ENCODE results near the gene APH1B.
A peak's percentile ranks its signal among the peaks of the same experiment; 100 is the strongest.
"Not testable (repeated sequence)": the region's sequence is repeated elsewhere in the genome, so short reads cannot be mapped to it uniquely, and the experiment has no call there.

Gene APH1B

DNA sequence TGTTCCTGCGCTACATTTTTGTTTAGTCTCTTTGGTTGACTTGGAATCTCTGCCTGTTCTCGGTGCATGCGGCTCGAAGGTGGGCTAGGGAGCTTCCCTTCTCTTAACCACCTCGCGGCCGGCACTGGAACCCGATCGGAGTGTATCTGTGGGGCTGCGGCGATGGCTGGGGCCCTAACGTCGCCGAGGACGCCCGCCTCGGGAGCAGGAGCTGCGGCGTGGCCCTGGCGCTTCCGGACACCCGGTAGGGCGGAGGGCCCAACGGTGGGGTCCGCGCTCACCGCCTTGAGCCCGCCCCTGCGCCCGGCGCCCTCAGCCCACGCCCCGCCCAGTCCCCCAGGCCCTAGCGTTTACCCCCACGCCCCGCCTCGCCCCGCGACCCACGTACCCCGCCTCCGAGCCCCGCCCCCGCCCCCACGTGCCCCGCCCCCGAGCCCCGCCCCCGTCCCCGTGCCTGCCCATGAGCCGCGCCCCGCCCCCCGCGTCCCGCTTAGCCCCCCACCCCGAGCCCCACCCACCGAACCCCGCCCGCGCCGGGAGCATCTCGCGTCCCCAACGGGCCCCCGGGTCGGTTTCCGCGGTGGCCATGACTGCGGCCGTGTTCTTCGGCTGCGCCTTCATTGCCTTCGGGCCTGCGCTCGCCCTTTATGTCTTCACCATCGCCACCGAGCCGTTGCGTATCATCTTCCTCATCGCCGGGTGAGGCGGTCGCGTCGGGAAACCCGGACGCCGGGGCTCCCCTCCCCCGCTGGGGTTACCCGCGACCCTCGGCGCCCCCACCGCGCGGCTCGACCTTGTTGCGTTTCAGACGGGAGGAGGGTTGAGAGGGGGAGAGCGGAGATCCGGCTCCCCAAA lies at the start of gene APH1B:
Gene APH1B (plus strand): TSS at position 568 of the 855 bp plus-strand sequence. CDS start 19 bp downstream, at position 587.
- DNase-seq = peak; percentile 35

GRCh38 chr15:63227689-63228088 lies 49.7 kb upstream of the APH1B start:
- DNase-seq = no peak

DNA sequence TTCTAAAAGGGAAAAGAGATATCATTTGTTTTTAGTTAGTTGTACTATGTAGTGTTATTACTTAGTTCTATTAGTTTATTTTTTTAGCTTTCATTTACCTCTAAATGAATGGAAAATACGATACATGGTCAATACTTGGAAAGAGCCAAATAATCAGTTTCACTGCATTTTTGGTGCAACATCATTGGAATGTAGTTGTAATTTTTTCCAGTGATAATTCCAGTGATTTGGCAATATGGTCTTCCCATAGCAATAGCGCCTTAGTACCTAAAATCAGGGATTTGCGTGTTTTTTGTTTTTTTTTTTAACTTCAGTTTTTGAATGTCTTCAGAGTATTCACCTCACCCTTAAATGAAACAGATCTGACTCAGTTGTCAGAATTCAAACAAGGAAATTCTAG lies 46.2 kb upstream of the APH1B start:
- DNase-seq = no peak

GRCh38 chr15:63231706-63232105 lies 45.7 kb upstream of the APH1B start:
- DNase-seq = no peak

- no peak for DNase-seq
Observed at GRCh38 chr15:63232405-63232804, 45.0 kb upstream of the APH1B start.

DNA sequence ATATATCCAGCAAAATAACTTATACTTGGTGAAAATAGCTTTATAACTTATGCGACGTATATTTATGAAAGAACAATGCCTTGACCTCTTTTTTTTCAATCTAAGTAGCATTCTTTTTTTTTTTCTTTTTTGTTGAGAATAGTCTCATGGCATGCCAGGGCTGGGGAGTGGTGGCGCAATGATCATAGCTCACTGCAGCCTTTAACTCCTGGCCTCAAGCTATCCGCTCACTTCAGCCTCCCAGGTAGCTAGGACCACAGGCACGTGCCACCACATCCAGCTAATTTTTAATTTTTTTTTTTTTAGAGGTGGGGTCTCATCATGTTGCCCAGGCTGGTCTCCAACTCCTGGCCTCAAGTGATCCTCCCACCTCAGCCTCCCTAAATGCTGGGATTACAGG lies 44.5 kb upstream of the APH1B start:
- no peak for DNase-seq

DNA sequence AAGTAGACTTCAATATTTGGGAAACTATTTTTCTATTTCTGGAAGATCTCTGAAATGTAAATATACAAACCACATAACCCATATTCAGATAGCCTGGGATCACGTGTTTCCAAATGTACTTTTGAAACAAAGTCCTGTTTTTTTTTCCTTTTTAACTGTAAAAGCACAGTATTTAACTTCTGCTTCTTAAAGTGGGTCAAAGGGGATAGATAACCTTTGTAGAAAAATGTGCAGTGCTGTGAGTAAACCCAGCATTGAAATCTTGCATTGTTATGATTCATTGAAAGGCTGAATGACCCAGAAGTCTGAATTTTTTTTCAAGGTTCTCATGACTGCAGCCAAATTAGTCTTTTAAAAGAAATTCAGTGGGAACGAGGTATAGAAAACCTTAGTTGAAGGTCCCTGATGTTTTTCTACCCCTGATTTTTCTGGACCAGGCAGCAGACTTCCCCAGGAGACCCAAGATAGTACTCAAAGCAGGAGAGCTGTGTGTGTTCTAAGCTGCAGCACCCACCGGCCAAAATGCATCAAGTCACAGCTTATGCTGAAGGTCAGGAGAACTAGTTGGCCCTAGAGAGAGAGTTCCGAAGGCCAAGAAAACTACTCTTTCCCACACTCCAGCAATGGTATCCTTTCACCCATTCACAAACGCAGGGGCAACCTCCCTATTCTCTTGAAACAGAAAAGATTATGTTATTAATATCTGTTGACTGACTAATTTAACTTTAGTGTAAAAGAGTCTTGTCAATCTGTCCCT lies 43.6 kb upstream of the APH1B start:
- DNase-seq = no peak

DNA sequence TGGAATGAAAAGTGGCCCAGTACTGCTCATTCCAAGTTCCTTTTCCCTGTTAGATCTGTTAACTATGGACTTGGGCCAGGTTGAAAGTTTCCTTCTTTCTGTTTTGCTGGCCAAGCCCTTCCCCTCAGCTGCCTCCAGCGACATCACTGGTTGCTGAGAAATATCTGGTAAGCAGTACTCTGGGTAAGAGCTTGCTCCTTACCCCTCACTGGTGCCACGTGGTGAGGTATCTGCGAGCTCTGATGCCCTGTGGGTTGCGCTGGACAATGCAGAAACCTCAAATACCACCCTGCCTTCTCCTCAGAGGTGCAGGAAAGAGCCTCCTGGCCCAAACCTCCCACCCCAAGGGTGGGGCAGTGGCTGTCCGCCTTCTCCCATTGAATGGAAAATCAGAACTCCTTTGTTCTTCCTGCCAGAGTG lies 42.9 kb upstream of the APH1B start:
- no peak for DNase-seq

DNA sequence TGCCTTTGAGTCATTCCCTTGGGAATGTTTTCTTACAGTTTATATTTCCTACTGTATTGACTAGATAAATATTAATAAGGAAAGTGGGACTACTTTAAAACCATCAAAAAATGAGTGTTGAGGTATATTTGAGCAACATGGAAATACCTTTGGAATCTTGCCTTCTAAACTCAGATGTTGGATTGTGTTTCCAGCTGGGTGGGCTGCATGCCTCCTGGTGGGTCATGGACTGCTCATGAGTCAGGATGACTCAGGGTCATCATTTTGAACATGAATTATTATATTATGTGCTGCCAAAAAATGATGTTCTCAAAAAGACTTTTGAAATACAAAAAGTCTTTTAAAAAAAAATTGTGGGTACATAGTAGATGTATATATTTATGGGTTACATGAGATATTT lies 41.1 kb upstream of the APH1B start:
- DNase-seq = no peak

GRCh38 chr15:63237086-63237485 lies 40.3 kb upstream of the APH1B start:
- not testable (repeated sequence) for DNase-seq

GRCh38 chr15:63238171-63238570 lies 39.2 kb upstream of the APH1B start:
- DNase-seq = no peak

- DNase-seq = no peak
Observed at GRCh38 chr15:63238796-63239195, 38.6 kb upstream of the APH1B start.

GRCh38 chr15:63240109-63240508 lies 37.3 kb upstream of the APH1B start:
- DNase-seq = no peak

- DNase-seq = no peak
Observed at GRCh38 chr15:63241316-63241715, 36.1 kb upstream of the APH1B start.

DNA sequence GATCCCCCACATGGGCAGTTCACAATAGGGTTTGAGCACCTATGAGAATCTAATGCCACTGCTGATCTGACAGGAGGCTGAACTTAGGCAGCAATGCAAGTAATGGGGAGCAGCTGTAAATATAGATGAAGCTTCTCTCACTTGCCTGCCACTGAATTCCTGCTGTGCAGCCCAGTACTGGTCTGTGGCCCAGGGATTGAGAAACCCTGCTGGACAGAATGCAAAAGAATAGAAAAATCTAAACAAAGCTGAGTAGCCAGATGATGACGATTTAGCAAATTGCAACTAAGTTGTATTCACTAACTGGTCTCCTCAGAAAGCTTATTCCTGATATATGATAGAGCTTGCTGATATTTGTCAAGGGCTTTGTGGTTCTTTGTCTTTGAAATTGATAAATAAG lies 34.3 kb upstream of the APH1B start:
- no peak for DNase-seq

DNA sequence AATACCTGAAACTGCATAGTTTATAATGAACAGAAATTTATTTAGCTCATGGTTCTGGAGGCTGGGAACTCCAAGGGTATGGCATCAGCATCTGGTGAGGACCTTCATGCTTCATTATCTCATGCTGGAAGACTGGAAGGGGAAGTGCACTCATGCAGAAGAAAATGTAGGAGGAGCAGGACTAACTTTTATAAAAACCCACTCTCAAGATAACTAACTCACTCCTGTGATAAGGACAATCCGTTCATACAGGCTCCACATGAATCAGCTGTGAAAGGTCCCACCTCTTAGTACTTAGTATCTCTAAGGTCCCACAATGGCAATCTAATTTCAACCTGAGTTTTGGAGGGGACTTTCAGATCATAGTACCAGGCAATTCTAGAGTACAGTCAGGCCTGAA lies 33.6 kb upstream of the APH1B start:
- DNase-seq = no peak

- DNase-seq = no peak
Observed at GRCh38 chr15:63244399-63244798, 33.0 kb upstream of the APH1B start.

GRCh38 chr15:63244976-63245645 lies 32.3 kb upstream of the APH1B start:
- no peak for DNase-seq

DNA sequence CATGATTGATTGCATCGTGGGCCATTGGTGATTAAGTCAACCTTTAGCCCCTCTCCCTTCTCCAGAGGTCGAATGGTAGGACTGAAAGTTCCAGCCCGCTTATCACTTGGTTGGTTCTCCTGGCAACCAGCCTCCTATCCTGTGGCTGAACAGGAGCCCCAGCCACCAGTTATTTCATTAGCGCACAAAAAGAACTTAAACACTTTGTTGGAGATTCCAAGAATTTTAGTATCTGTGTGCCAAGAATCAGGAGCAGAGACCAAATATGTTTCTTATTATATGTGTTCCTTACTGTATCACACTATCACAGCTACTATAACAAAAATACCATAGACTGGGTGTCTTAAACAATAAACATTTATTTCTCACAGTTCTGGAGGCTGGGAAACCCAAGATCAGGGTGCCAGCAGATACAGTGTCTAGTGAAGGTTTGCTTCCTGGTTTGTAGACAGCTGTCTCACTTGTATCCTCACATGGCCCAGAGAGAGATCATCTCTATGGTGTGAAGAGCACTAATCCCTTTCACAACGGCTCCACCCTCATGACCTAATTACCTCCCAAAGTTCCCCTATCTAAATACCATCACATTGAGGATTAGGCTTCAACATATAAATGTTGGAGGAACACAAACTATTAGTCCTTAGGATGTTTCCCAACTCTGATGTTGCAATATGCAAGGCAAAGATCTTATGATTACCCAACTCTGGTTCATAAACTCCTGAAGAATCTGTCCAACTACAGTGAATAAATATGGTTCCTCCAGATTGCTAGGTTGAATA lies 30.5 kb upstream of the APH1B start:
- DNase-seq = no peak

- DNase-seq = no peak
Observed at GRCh38 chr15:63250312-63250965, 27.0 kb upstream of the APH1B start.

GRCh38 chr15:63251701-63252100 lies 25.7 kb upstream of the APH1B start:
- DNase-seq = no peak

DNA sequence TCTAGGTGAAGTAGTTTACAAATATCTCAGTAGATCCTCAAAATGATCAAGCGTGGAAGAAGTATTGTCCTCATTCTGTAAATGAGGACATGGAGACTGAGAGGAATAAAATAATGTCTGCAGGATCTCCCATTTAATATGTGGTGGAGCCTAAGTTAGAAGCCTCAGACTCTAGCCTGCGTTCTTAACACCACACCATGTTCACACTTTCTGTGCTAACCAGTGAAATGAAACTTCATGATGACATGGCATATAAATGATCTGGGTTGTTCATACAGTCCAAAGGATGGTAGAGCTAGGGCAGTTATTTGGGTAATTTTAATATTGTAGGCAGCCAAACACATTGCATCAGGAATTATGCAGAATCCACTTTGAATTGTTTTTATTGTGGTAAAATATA lies 25.1 kb upstream of the APH1B start:
- no peak for DNase-seq

Data from NCI-H1694 (cell line).